ENCODE results near the gene ZNF516.

ZNF516 gene

DNA sequence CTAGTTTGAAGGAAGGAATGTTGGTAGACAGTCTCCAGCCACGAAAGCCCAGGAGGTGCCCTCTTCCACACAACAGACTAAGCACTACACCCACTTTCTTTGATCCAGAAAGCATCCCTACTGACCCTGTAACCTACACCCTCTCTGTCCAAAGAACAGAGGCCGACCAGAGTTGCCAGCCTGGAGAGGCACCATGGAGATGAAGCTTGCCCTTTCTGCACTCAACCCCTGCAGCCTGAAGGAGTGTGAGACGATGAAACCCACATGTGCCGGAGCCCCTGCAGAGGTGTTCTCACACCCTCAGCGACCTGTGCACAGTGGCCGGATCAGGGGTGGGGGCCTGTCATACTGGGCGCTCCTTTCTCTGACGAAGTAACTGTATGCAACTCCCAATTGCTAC lies 136.3 kb downstream of the ZNF516 start:
- no peak for DNase-seq (ENCODE audit: low spot score)

DNA sequence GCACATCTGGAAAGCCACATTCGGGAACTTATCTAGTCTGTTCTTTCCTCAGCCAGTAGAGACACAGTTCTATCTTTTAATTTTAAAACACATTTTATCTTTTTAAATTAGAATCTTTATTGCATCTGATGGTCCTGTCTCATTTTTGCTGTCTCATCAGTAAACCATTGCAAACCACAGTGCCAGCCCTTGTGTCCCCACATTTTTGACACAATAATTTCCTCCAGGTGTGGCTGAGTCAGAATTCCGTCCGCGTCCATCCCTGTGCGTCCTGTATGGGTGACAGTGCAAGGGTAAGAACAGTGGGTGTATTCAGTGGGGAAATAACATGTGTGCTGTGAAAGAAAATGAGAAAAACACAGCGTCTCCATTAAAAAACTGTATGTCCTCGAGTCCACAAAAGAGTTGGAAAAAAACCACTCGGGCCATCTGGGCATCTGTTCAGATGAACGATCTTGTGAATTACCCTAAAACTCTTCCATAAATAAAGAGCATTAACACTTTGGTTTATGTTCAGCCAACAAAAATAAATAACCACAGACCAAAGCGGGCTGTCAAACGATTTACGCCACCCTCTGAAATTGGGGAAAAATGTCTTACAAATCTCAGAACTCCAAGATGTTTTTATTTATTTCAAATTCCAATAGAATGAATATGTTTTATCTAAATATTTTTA lies 137.3 kb downstream of the ZNF516 start:
- DNase-seq (ENCODE audit: low spot score) = no peak

DNA sequence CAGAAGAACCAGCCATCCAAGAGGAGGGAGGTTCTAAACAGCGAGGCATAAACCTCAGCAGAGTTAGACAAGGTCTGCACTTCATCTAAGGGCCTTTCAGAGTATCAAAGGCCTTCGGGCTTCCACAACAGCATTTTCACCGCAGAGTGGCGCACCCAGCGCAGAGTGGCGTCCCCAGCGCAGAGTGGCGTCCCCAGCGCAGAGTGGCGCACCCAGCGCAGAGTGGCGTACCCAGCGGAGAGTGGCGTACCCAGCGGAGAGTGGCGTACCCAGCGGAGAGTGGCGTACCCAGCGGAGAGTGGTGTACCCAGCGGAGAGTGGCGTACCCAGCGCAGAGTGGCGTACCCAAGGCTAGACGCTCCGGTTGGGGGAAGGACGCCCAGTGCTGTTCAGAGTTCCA lies 137.9 kb downstream of the ZNF516 start:
- DNase-seq (ENCODE audit: low spot score) = no peak

DNA sequence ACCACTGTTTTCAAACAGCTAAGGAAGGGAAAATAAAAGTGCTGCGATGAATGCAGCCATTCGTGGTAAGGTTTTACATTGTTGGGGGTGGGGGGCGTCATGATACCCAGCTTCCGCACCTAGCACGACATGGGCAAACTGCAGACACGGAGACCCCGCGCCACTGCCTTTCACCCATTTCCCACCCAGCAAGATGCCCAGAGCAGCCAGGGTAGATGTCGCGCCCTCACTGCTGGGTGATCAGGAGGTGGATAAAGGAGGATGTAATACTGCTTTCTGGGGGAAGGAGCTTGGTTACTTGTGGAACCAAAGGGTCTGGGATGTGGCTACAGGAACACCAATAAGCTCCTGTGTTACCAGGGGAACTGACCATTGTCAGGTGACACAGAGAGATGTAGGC lies 138.4 kb downstream of the ZNF516 start:
- no peak for DNase-seq (ENCODE audit: low spot score)

DNA sequence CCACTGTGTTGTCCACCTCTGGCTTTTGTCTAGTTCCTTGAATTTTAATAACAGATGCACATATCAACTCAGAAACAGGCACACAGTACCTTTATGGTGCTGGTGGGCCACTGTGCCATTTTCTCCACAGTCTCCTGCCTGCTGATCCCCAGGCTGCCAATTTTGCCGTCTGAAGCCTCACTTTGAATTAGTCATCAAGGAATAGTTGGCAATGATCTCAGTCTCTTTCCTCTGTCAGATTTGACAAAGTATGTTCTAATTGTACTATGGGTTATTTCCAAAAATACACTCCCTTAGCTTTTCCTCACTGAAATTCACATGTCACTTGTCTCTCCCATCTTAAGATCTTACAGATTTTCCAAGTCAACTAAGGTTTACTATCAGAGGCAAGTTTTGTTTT lies 140.7 kb downstream of the ZNF516 start:
- DNase-seq (ENCODE audit: low spot score) = no peak

DNA sequence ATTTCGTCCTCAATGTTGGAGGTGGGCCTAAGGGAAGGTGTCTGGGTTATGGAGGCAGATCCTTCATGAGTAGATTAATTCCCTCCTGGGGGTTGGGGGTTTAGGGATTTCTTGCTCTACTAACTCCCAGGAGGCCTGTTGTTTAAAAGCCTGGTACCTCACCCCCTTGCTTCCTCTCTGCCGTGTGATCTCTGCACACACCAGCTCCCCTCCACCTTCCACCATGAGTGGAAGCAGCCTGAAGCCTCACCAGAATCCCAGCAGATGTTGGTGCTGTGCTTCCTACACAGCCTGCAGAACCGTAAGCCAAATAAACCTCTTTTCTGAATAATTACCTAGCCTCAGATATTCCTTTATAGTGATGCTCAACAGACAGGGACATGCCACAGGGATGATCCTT lies 141.5 kb downstream of the ZNF516 start:
- no peak for DNase-seq (ENCODE audit: low spot score)

DNA sequence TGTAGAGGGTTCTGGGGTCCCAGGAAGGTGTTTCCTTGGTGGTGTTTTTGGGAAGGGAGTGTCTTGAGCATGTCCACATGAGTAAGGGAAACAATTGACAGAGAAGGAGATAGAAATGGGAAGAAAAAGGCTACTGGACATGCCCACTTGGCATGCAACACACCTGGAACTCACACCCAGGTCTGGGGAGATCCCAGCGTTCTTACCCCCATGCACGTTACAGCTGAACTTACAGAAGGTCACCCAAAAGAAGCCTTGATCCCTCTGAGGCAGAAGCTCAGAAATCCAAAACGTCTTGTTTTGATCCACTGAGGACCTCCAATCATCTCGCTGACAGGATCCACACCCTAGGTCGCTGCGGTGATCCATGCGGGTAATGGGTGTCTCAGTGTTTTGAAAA lies 142.0 kb downstream of the ZNF516 start:
- no peak for DNase-seq (ENCODE audit: low spot score)

DNA sequence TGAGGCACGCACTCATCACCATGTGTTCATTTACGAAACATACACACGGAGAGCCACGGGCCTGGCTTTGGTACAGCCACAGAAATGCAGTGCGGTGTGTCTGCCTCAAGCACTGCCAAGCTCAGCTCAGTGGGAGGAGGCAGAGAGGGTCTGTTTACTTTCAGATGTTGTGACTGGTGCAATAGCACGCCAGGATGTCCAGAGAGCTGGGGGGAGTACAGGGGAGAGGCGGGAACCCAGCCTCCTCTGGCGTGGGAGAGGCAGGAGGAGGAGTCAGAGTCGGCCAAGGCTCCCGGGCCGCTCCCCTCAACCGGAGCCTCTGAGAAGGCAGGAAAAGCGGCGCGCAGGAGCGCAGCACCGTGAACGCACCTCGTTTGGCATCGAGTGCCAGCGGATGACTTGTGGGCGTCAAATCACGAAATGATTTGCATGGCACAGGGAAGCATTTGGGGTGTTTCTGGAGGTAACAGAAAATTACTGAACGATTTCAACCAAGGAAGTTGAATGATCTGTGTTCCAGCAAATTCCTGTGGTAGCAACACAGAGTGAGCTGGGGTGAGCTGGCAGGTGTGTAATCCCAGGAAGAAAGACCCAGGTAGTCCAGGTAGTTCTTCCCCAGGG lies 143.0 kb downstream of the ZNF516 start:
- no peak for DNase-seq (ENCODE audit: low spot score)

DNA sequence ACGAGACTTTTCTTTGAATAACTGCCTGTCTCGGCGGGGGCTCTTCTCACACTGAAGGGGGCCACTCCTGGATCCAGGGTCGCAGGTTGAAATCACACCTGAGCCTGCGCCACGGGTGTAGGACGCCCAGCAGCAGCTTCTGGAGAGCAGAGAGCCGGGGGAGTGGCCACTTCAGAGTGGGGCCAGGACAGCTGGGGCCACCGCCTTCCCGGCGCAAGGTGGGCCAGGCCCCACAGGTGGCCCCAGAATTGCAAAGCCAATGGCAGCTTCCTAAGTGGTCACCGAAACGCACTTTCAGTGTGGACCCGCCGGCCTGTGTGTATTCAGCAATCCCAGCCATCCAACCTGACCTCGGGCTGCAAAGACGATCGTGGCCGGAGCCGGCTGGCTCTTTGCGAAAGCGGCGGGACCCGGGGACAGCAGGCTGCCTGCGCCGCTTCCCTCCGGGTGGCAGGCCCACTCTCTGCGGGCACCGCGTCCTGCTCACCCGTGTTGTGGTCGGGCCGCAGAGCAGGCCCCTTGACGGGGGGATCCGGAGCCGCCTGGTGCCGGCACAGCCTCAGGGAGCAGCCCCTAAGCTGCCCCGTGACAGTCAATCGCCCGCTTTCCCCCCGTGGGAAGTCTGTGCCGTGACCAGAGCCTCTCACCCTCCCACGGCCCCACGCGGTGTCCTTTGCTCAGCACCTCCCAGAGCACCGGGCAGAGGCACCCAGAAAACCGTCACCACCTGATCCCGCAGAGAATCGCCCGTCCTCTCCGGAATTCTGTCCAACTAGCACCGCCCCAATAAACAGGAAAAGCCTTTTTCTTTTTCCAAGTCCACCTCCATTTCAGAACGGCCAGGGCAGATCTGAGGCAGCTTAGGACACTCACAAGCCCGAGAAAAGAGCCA lies 144.7 kb downstream of the ZNF516 start:
- DNase-seq (ENCODE audit: low spot score) = no peak

DNA sequence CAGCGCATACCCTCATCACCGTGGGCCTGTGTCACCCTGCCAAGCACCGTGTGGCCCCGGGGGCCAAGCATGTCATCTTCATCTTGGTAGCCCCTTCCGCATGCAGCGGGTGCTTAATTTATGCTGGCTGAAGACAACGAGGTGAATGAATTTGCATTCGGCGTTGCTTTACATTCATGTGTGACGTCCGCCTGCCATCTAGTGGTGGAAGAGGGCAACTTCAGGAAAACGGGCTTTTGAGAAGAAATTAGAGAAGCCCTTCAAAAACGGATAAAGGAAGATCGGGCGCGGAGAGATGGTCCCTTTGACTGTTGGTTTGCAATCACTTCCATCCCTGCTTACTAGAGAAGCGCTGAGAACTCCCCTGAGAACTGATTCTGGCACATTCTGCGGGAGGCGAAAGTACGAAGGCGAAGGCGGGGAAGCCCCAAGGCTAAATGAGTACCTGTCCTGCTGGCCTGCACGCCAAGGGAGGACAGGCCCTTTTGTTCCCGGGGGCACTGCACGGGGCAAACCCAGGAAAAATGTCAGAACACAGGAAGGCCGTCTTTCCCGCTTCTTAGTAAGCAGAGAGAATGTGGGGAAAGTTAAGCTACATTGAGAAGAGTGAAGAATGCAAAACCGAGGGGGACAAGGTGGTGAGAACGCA lies 145.9 kb downstream of the ZNF516 start:
- peak; percentile 53 for DNase-seq (ENCODE audit: low spot score)

DNA sequence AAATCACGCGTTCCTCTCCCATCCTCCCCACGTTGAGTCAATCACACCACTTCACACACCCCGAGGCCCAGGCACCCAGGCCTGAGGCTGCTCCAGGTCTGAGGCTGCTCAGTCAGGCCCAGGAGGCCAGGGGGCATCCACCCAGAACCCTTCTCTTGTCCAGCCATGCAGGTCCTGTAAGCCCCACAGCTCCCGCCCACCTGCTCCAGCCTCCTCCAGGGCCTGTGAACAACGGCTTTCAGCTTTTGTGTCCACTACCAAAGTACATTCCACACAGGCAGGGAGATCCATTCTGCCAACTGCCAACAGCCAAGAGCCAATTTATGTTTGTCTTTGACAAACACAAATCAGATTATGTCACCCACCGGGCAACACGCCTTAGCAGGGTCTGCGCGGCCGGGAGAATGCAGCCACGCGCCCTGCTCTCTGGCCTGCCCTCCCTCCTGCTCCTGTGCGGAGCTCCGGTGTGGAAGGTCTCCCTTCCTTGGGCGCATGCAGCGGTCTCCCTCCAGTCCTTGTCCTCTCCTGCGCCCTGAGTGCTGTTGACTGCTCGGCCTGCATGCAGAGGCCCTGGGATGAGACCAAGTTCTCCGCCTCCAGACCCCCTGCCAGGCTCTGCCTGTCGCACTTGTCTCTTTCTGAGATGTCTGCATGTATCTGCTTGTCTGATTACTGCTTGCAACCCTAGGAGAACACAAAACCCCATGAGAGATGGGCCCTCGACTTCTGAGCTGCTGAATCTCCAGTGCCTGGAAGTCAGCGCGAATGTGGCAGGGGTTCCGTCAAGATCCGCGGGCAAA lies 146.6 kb downstream of the ZNF516 start:
- DNase-seq (ENCODE audit: low spot score) = no peak

DNA sequence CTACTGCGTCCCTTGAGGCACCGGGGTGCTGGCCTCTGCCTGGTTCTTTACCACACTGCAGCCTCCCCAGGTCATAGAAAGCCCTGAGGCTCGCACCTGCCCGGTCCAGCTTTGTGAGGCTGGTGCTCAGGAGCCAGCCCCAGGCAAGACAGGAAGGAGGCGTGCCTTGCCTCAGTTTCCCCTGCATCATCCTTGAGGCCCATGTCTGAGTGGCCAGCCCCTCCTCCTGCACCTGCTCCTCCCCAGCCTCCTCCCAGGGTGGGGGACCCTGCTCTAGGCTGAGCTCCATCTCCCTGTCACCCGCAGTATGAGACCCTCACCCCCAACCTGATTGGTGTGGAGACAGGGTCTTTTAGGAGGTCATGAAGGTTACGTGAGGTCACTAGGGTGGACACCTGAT lies 147.7 kb downstream of the ZNF516 start:
- DNase-seq (ENCODE audit: low spot score) = no peak

DNA sequence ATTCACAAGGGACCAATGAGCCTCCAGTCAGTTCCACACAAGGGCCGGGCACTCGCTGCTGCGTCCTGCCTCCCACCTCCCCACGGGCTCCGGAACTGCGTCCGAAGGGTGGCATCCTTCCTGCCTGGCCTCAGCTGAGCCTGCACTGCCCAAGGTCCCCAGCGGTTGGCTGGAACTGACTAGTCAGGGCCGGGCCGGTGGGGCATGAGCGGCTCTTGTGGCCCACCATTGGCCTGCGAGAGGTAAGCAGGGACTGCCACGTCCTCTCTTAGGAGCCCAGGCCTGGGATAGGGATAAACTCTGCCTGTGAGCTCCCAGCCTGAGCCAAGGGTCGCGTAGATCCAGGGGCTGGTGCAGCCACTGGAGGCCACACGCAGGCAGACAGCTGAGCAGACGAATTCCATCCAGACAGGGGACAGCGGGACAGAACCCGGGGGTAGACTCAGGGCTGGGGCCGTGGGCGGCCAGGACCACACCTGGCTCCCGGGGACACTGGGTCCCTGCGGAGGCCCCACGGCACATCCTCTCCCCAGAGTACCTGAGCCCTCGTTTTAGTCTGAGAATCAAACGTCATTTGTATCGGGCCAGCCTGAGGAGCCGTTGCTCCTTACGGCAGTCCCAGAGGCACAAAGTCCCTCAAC lies 148.4 kb downstream of the ZNF516 start:
- no peak for DNase-seq (ENCODE audit: low spot score)

DNA sequence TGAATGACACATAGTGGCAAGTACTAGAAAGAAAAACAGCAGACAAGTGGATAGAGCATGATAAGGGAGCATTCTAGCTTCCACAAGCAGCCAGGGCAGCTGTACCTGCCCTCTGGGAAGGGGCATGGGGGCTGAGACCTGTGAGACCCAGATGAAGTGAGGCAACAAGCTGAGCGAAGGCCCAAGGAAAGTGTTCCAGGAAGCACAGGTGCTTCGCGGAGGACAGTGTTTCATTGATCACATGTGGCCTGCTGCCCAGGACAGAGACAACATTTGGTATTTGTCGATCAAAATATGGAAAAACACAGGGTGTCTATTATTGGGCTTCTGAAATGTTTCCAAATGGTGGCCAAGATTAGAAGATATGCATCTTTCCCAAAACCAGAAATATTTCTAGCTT lies 149.1 kb downstream of the ZNF516 start:
- DNase-seq (ENCODE audit: low spot score) = no peak

DNA sequence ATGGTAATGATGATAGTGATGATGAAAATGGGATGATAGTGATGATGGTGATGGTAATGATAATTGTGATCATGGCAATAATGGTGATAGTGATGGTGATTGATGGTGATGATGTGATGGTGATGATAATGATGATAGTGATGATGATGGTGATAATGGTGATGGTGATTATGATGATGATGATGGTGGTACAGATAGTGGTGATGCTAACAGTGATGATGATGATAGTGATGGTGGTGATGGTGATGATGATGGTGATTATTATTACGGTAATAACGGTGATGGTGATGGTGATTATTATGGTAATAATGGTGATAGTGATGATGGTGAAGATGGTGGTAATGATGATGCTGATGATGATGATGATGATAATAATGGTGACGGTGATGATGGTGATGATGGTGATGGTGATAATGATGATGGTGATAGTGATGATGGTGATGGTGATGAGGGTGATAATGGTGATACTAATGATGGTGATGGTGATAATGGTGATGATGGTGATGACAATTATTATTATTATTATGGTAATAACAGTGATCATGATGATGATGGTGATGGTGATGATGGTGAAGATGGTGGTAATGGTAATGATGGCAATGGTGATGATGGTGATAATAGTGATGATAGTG lies 151.0 kb downstream of the ZNF516 start:
- no peak for DNase-seq (ENCODE audit: low spot score)

DNA sequence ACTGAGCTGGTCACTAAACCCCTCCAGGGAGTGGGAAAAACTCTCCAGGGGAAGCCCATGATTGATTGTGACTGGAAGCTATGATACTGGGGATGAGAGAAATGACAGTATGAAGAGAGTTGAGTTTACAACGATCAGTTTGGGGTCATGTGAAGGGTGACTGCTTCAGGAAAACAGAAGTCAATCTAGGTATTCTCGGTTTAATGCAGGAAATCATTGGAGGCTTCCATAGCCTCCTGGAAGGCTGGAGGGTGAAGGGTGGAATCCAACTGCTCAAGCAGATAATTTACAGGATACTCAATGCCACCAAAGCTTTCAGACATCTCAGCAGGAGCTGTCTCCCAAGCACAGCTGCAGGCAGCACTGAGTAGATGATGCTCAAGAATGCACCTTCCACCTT lies 154.6 kb downstream of the ZNF516 start:
- no peak for DNase-seq (ENCODE audit: low spot score)

DNA sequence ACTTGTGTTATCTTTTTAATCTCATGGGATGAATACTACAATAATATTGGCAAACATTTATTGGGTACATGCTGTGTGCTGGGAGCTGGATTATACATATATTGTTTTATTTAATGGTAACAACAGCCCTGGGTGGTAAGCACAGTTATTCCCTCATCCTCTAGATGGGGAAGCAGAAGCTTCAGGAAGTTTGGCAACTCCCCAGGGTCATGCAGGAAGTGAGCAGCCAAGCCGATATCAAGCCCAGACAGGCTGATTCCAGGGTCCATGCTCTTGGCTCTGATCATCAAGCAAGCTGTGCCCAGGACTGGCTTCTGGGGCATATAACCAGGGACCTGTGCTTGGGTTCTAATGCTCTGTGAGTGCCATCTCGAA lies 155.8 kb downstream of the ZNF516 start:
- DNase-seq (ENCODE audit: low spot score) = no peak

DNA sequence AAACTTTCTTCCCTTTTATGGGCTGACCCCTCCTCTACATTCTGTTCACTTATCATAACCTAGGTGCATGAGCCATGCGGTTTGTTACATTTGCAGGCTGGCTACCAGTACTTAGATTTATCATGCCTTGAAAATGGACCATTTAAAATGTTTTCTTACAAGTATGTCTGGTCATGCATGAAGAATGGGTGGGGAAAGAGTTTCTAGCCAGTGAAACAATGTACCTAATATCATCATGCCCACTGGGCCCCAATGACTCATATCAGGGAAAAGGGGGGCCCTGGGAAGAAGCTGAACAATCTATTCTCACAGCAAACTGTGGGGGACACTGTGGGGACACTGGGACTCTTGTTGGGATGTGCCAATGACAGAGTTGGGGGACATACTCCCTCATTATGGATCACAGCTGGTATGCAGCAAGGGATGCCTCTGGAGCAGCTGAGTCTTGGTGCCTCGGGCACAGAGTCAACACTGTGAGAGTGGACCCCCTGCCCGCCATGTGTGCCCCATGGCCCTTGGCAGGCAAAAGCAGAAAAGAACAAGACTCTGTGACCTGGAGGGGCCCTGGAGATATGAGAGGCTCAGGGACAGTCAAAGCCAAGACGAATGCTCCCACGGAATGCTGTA lies 156.3 kb downstream of the ZNF516 start:
- no peak for DNase-seq (ENCODE audit: low spot score)

DNA sequence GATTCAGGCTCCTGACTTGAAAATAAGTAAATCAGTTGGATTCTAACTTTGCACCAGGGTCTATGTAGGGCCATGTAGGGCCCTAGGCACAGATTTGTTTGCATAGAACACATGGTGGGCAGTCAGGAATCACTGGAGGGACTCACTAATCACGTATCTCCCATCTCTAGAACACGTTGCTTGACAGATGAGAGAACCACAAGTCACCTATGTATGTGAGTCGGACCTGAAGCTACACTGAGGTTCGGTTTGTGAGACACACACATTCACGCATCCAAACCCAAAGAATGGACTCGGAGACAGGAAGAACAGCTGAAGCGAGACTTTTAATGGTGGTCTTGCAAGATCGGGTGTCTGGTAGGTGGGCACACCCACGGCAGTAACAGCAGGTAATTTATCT lies 157.0 kb downstream of the ZNF516 start:
- no peak for DNase-seq (ENCODE audit: low spot score)

DNA sequence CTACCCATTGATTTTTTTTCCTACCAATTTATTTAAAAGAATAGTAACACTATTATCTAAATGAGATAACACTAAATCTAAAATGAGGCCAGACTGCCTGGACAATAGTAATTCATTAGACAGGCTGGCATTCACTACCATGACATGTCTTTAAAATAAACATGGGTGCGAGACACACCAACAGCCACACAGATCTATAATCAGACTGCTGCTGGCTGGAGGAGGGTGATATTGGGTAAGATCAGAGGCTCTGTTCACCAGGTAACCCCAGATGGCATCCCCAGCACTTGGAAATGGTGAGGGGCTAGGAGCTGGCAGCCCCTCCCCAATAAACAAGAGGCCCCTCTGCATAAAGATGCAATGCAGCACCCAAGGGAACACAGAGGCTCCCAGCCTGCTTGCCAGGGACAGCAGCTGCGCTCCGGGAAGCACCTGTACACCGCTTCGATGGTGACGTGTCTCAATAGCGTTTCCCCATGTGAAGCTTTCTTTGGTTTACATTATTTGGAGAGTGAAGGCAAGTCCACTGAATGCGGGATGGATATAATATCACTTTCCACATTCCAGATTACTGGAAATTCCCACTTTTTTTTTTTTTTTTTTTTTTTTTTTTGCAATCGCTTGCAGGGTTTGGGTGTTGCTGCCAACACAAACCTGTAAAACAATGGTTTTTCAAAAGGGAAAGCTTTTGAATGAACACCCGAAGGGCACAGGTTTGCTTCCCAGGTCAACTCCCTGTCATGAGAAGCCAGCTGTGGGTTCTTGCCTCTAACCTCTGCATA lies 159.0 kb downstream of the ZNF516 start:
- no peak for DNase-seq (ENCODE audit: low spot score)
